ENCODE data around the gene ABCB9. TPM values are rescaled to one million over a fixed set of nuclear protein-coding genes. Genes with fewer than 3 reads are reported as not detected.

ABCB9 gene
- total and polyA plus RNA-seq, 2 experiments from 2014 or later = 1.2 to 7.0 TPM

- ATAC-seq = no peak
- Histone ChIP-seq H3K36me3 (ENCODE audit: insufficient read depth) (no peaks in the 10 kb centered on the region; the same call in 1 of the 2 replicates), H3K9me2 (ENCODE audit: insufficient read depth) (no peaks in the 10 kb centered on the region), H3K4me3 (no peak overlapping the region), H3K79me2 (replicated peaks; ENCODE audit: insufficient read depth) (peaks cover 23% of the 10 kb centered on the region; the same call in 1 of the 2 replicates), H3K27ac (ENCODE audit: low read depth) (no peak overlapping the region), H2AFZ (no peak overlapping the region), H3F3A (replicated peaks; ENCODE audit: low read depth) (no peaks in the 10 kb centered on the region), H3K4me1 (ENCODE audit: insufficient read depth) (peaks cover 18% of the 10 kb centered on the region; the same call in 1 of the 2 replicates), H4K20me1 (replicated peaks; ENCODE audit: insufficient read depth) (no peaks in the 10 kb centered on the region; the same call in 1 of the 2 replicates), H3K27me3 (ENCODE audit: insufficient read depth) (no peaks in the 10 kb centered on the region), H3K4me2 (no peak overlapping the region)
- no peaks in the 10 kb centered on the region for H3K9me3 Mint-ChIP-seq
- no peak overlapping the region for H3K27ac Mint-ChIP-seq
- peaks cover 10% of the 10 kb centered on the region for H3K4me1 Mint-ChIP-seq
- H3K27me3 Mint-ChIP-seq (ENCODE audit: insufficient read depth, low read depth, poor library complexity) = peaks cover 28% of the 10 kb centered on the region
- H3K36me3 Mint-ChIP-seq (ENCODE audit: low read depth) = no peaks in the 10 kb centered on the region; the same call in 2 of the 3 replicates
- TF ChIP-seq CTCF (conservative IDR thresholded peaks at IDR 0.05; ENCODE audit: low read depth in 2 of 2) = no peak
- no peak for TF ChIP-seq EZH2 (IDR thresholded peaks at IDR 0.05; ENCODE audit: low read depth, unreplicated experiment)
- TF ChIP-seq ZNF114 (CRISPR knock-in tag; IDR thresholded peaks at IDR 0.05) = no peak
- TF ChIP-seq CREB1 (CRISPR knock-in tag; IDR thresholded peaks at IDR 0.05; ENCODE audit: low read depth) = no peak
- no peak for TF ChIP-seq REST (IDR thresholded peaks at IDR 0.05; ENCODE audit: unreplicated experiment)
- no peak for TF ChIP-seq STAT1 (IDR thresholded peaks at IDR 0.05; ENCODE audit: unreplicated experiment)
- no peak for TF ChIP-seq ZNF331 (CRISPR knock-in tag; IDR thresholded peaks at IDR 0.05; ENCODE audit: low read depth)
- no peak for TF ChIP-seq ETS1 (IDR thresholded peaks at IDR 0.05)
- no peak for TF ChIP-seq ZNF462 (CRISPR knock-in tag; IDR thresholded peaks at IDR 0.05)
- no peak for TF ChIP-seq POLR2AphosphoS5 (IDR thresholded peaks at IDR 0.05; ENCODE audit: low read depth)
- TF ChIP-seq EZH2phosphoT487 (IDR thresholded peaks at IDR 0.05; ENCODE audit: unreplicated experiment) = no peak
- no peak for TF ChIP-seq NANOG (IDR thresholded peaks at IDR 0.05; ENCODE audit: borderline replicate concordance)
- TF ChIP-seq JUNB (IDR thresholded peaks at IDR 0.05; ENCODE audit: unreplicated experiment) = no peak
- peak overlapping the region; percentile 21; the same call in 1 of the 3 replicates for H3K4me3 Mint-ChIP-seq
- DNase-seq (ENCODE audit: low spot score) = no peak
Observed at GRCh38 chr12:122977655-122978392, 11.6 kb upstream of the ABCB9 start.
